Measurements from ENCODE around the gene LRRC72. TPM values are rescaled to one million over a fixed set of nuclear protein-coding genes. Genes with fewer than 3 reads are reported as not detected.

Gene LRRC72
- total RNA-seq (ENCODE audit: low replicate concordance) = not detected in 2 replicates
- long read RNA-seq = 0 reads

GRCh38 chr7:16526742-16527540 is at the start of gene LRRC72:
LRRC72 (plus strand) TSS chr7:16526825; CDS start chr7:16526953, 128 bp downstream.
- Mint-ChIP-seq H3K4me1 (ENCODE audit: unreplicated experiment) (no peaks in the 10 kb centered on the region), H3K9me3 (no peaks in the 10 kb centered on the region), H3K27ac (no peak within 1 kb of the TSS), H3K27me3 (peaks cover 3% of the 10 kb centered on the region), H3K4me3 (no peak within 1 kb of the TSS), H3K36me3 (no peaks in the 10 kb centered on the region)
- no peak for DNase-seq (ENCODE audit: extremely low spot score, unreplicated experiment)
- TF ChIP-seq CTCF (conservative IDR thresholded peaks at IDR 0.05) = no peak

GRCh38 chr7:16479161-16479560 is 47.5 kb upstream of the LRRC72 start:
- Mint-ChIP-seq H3K4me1 (ENCODE audit: unreplicated experiment) (no peaks in the 10 kb centered on the region), H3K9me3 (no peaks in the 10 kb centered on the region), H3K27me3 (no peaks in the 10 kb centered on the region), H3K4me3 (no peak overlapping the region), H3K36me3 (no peaks in the 10 kb centered on the region), H3K27ac (no peak overlapping the region)
- TF ChIP-seq CTCF (conservative IDR thresholded peaks at IDR 0.05) = no peak
- no peak for DNase-seq (ENCODE audit: extremely low spot score, unreplicated experiment)

- no peak overlapping the region for H3K4me3 Mint-ChIP-seq
- H3K4me1 Mint-ChIP-seq (ENCODE audit: unreplicated experiment) = peaks cover 3% of the 10 kb centered on the region
- no peak for DNase-seq (ENCODE audit: extremely low spot score, unreplicated experiment)
- H3K27me3 Mint-ChIP-seq = no peaks in the 10 kb centered on the region
- no peaks in the 10 kb centered on the region for H3K9me3 Mint-ChIP-seq
- H3K27ac Mint-ChIP-seq = no peak overlapping the region
- TF ChIP-seq CTCF (conservative IDR thresholded peaks at IDR 0.05) = no peak
- H3K36me3 Mint-ChIP-seq = no peaks in the 10 kb centered on the region
Observed at GRCh38 chr7:16479591-16479990, 47.0 kb upstream of the LRRC72 start.

GRCh38 chr7:16484453-16485158 is 42.0 kb upstream of the LRRC72 start:
- H3K36me3 Mint-ChIP-seq = no peaks in the 10 kb centered on the region
- no peaks in the 10 kb centered on the region for H3K9me3 Mint-ChIP-seq
- peaks cover 10% of the 10 kb centered on the region for H3K4me1 Mint-ChIP-seq (ENCODE audit: unreplicated experiment)
- H3K27ac Mint-ChIP-seq = no peak overlapping the region
- TF ChIP-seq CTCF (conservative IDR thresholded peaks at IDR 0.05) = no peak
- no peak overlapping the region for H3K4me3 Mint-ChIP-seq
- no peak for DNase-seq (ENCODE audit: extremely low spot score, unreplicated experiment)
- no peaks in the 10 kb centered on the region for H3K27me3 Mint-ChIP-seq

GRCh38 chr7:16491148-16491547 is 35.5 kb upstream of the LRRC72 start:
- no peak overlapping the region for H3K4me3 Mint-ChIP-seq
- H3K36me3 Mint-ChIP-seq = no peaks in the 10 kb centered on the region
- DNase-seq (ENCODE audit: extremely low spot score, unreplicated experiment) = no peak
- H3K27me3 Mint-ChIP-seq = no peaks in the 10 kb centered on the region
- no peaks in the 10 kb centered on the region for H3K9me3 Mint-ChIP-seq
- H3K27ac Mint-ChIP-seq = no peak overlapping the region
- peaks cover 7% of the 10 kb centered on the region for H3K4me1 Mint-ChIP-seq (ENCODE audit: unreplicated experiment)
- TF ChIP-seq CTCF (conservative IDR thresholded peaks at IDR 0.05) = no peak
